Ovary (tissue), 3 donors: ENCODE measurements around the gene CRTC2.

Experiments used
- POLR2A ChIP-seq: fragments of 450-650 bp; IDR thresholded peaks from one replicate; pipeline ENCODE4 v1.6.1; 2017; ENCODE audit warnings: antibody characterized with exemption, mild to moderate bottlenecking, moderate library complexity
- TF ChIP-seq, protein P1 (sequence below), 3 donors: fragments of 450-650 bp in 2 of 3; fragments of 200-600 bp in 1 of 3; IDR thresholded peaks; one replicate each; pipeline versions ENCODE4 v1.5.1 to v1.8.0; 2016 to 2022; ENCODE audit warnings: antibody characterized with exemption in 3 of 3, mild to moderate bottlenecking in 1 of 3
- donor health status: DM: no; HTN: no; CAD: no.

DNA sequence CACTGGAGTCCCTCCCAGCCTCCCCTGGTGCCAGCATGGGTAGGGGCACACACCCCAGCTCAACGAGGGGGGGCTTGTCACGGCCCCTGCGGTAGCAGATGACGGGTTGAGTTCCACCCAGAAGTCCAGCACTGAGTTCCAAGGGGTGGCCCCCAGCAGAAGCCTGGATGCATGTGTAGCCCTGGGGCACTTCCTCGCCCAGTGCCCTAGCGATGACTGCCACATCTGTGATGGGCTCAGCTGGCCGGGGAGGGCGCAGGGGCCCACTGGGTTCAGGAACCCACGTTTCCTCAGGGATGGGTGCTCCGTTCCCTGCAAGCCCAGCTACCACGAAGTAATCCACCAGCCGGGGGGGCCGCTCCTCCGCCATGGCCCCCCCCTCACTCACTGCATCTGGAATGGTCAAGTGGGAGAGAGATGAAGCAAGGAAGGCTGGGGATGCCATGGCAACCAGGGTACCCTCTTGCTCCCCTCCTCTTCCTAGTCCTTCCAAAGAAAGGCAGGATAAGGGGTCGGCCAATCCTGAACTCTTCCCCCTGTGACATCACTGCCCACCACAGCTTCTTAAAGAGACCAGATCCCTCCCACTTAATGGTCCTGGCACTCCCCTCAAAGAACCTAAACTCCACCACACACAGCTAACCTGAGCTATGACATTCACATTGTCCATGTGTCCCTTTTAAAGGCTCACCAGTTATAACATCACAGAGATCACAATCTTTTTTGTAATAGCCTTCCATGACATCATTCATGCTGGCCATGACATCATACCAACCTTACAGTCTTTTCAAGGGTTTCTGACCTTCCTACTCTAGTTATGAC lies 14.2 kb downstream of the CRTC2 start:
- no peak for TF ChIP-seq POLR2A
- TF ChIP-seq, protein P1, sequence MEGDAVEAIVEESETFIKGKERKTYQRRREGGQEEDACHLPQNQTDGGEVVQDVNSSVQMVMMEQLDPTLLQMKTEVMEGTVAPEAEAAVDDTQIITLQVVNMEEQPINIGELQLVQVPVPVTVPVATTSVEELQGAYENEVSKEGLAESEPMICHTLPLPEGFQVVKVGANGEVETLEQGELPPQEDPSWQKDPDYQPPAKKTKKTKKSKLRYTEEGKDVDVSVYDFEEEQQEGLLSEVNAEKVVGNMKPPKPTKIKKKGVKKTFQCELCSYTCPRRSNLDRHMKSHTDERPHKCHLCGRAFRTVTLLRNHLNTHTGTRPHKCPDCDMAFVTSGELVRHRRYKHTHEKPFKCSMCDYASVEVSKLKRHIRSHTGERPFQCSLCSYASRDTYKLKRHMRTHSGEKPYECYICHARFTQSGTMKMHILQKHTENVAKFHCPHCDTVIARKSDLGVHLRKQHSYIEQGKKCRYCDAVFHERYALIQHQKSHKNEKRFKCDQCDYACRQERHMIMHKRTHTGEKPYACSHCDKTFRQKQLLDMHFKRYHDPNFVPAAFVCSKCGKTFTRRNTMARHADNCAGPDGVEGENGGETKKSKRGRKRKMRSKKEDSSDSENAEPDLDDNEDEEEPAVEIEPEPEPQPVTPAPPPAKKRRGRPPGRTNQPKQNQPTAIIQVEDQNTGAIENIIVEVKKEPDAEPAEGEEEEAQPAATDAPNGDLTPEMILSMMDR (IDR thresholded peaks at IDR 0.05) = no peak
